ENCODE measurements around the gene CD80. TPM values are rescaled to one million over a fixed set of nuclear protein-coding genes. Genes with fewer than 3 reads are reported as not detected.

Gene CD80
- total and polyA plus RNA-seq, 9 donors: 0.07 to 0.73 (median 0.26) TPM; not detected in 1

DNA sequence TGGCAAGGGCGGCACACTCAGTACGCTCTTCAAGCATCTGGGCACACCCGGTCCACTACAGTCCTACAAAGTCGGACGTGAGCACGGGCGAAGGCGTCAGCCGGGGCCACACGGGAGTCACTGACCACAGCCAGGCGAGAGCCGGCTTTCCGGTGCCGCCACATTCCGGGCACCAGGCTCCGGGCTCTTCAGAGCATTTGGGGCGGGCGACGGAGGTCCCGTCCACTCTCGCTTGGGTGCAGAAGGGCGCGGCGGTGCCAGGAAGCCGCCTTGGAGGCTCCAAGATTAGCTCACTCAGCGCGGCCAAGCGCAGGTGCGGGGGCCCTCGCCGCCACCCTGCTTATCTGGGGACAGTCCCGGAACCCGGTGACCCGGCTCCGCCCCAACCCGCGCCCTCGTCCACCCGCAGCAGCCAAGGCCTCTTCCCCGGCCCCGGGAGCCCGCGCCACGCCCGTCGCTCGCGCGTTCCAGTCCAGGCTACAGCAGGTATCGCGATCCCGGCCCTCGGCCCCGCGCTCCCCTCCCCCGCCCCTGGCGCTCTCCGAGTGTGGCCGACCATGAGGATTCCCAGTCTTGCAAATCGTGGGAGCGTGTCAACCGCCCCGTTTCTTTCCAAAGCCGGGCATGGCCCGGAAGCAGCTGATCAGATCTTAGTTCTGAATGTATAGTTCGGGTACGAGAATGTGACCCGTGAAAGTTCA, 20.1 kb upstream of the CD80 start, which contains the start of gene ADPRH:
Gene ADPRH, plus strand, starts transcription at position 127 of the 701 bp plus-strand sequence. CDS start 2,678 bp downstream, outside the sequence.
- no peaks in the 10 kb centered on the region for H3K27me3 ChIP-seq
- H3K36me3 ChIP-seq: no peaks in the 10 kb centered on the region
- peak; percentile 71 to 88 (median 76) for DNase-seq
- H3K4me3 ChIP-seq: peak within 1 kb of the TSS; percentile 69
- TF ChIP-seq, protein P1, sequence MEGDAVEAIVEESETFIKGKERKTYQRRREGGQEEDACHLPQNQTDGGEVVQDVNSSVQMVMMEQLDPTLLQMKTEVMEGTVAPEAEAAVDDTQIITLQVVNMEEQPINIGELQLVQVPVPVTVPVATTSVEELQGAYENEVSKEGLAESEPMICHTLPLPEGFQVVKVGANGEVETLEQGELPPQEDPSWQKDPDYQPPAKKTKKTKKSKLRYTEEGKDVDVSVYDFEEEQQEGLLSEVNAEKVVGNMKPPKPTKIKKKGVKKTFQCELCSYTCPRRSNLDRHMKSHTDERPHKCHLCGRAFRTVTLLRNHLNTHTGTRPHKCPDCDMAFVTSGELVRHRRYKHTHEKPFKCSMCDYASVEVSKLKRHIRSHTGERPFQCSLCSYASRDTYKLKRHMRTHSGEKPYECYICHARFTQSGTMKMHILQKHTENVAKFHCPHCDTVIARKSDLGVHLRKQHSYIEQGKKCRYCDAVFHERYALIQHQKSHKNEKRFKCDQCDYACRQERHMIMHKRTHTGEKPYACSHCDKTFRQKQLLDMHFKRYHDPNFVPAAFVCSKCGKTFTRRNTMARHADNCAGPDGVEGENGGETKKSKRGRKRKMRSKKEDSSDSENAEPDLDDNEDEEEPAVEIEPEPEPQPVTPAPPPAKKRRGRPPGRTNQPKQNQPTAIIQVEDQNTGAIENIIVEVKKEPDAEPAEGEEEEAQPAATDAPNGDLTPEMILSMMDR (IDR thresholded peaks at IDR 0.05): no peak
- no peak for TF ChIP-seq POLR2A (IDR thresholded peaks at IDR 0.05)
- no peaks in the 10 kb centered on the region for H3K4me1 ChIP-seq (ENCODE audit: insufficient read depth)
- WGBS, 3 donors: 1 to 2% (median 1%) methylated on average over 53 to 68 of the region's 68 CpGs
- intact Hi-C loops (cut with DNase I): loop anchor here in 1 of 4 donors (10.0 kb wide), 1 partner anchor 95 kb away; the partner anchor contains the start of gene COX17
- H3K9me3 ChIP-seq: no peaks in the 10 kb centered on the region
- peak within 1 kb of the TSS; percentile 55 to 70 for H3K27ac ChIP-seq

DNA sequence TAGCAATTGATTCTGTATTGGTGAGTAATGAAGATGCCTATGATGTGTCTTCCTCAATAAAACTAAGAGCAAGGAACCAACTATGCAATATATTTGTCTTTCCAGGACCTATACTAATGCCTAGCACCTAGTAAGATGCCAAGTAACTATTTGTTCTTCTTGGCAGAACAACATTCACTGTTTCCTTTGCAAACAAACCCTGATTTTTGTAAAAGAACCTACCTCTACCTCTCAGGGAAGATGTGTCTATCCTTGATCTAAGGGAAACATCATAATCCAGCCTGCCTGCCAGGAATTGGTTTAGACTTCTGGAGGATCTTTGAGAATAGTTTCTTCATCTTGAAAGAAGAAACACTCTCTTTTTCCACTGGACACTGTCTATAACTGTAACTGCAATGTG, 16.1 kb upstream of the CD80 start:
- H3K36me3 ChIP-seq: no peaks in the 10 kb centered on the region
- H3K4me1 ChIP-seq (ENCODE audit: insufficient read depth): no peaks in the 10 kb centered on the region
- TF ChIP-seq, protein P1 (IDR thresholded peaks at IDR 0.05): no peak
- TF ChIP-seq EP300 (IDR thresholded peaks at IDR 0.05) (no peak), POLR2A (IDR thresholded peaks at IDR 0.05) (no peak)
- H3K27me3 ChIP-seq: no peaks in the 10 kb centered on the region
- DNase-seq: no peak
- no peaks in the 10 kb centered on the region for H3K9me3 ChIP-seq
- H3K27ac ChIP-seq: no peak overlapping the region
- H3K4me3 ChIP-seq: no peak overlapping the region
- intact Hi-C loops (cut with DNase I): loop anchor here in 1 of 4 donors (10.0 kb wide), 1 partner anchor 99 kb away; the partner anchor contains the start of gene COX17

DNA sequence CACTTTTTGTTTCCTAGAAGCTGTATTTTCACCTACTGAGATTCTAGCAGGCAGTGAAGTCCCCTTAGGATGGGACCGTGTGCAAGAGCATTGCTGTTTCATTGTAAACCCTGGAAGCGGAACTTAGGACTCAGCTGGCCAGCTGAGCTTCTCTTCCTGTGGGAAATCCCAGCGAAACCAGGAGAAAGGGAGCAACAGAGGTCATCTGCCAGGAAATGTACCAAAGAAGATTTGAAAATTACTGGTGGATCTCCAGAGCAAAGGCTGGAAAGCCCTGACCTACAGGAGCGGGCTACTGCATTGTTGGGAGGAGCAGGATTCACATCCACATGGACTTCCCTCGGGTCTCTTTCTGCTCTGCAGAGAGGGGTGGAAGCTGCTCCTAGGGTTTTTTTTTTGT, 12.3 kb upstream of the CD80 start:
- Histone ChIP-seq H3K4me3 (no peak overlapping the region), H3K9me3 (no peaks in the 10 kb centered on the region), H3K27ac (no peak overlapping the region), H3K27me3 (no peaks in the 10 kb centered on the region), H3K4me1 (ENCODE audit: insufficient read depth) (no peaks in the 10 kb centered on the region), H3K36me3 (no peaks in the 10 kb centered on the region)
- WGBS, 3 donors: 47 to 78% (median 65%) methylated on average over 5 of the region's 5 CpGs
- intact Hi-C loops (cut with DNase I): loop anchor here in 1 of 4 donors (10.0 kb wide), 1 partner anchor 103 kb away; the partner anchor contains the start of gene COX17
- TF ChIP-seq, protein P1 (IDR thresholded peaks at IDR 0.05): no peak
- no peak for TF ChIP-seq EP300 (IDR thresholded peaks at IDR 0.05)
- no peak for TF ChIP-seq POLR2A (IDR thresholded peaks at IDR 0.05)
- DNase-seq: no peak

- Histone ChIP-seq H3K27ac (no peak overlapping the region), H3K4me3 (no peak overlapping the region), H3K36me3 (no peaks in the 10 kb centered on the region), H3K4me1 (ENCODE audit: insufficient read depth) (no peaks in the 10 kb centered on the region), H3K27me3 (no peaks in the 10 kb centered on the region), H3K9me3 (no peaks in the 10 kb centered on the region)
- 97 to 100% (median 100%) methylated on average over 1 of the region's 1 CpG for WGBS, 3 donors
- DNase-seq: no peak
- intact Hi-C loops (cut with DNase I): loop anchor here in 1 of 4 donors (10.0 kb wide), 1 partner anchor 104 kb away; the partner anchor contains the start of gene COX17
- TF ChIP-seq EP300 (IDR thresholded peaks at IDR 0.05): no peak
- no peak for TF ChIP-seq POLR2A (IDR thresholded peaks at IDR 0.05)
These were observed 11.8 kb upstream of the CD80 start for GRCh38 chr3:119571230-119571629.

DNA sequence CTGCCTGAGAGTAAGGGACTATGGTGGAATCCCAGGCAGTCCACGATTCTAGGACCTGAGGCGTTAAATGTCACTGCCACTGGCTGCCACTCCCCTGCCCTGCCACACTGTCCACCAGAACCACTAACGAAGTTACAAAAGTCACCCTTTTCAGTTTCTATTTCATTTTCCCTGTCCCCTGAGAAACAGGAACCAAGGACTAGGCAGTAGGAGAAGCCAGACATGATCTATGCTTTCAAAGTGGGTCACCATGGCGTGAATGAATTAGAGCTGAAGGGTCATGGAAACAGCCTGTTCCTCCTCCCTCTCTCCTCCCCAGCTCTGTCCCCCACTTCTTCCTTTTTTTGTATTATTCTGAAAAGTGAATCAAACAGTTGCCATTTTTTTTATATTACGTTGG, 10.8 kb upstream of the CD80 start:
- Histone ChIP-seq H3K36me3 (no peaks in the 10 kb centered on the region), H3K27ac (no peak overlapping the region), H3K9me3 (no peaks in the 10 kb centered on the region), H3K27me3 (no peaks in the 10 kb centered on the region), H3K4me3 (no peak overlapping the region), H3K4me1 (ENCODE audit: insufficient read depth) (no peaks in the 10 kb centered on the region)
- 71 to 82% (median 78%) methylated on average over 5 of the region's 5 CpGs for WGBS, 3 donors
- TF ChIP-seq POLR2A (IDR thresholded peaks at IDR 0.05) (no peak), EP300 (IDR thresholded peaks at IDR 0.05) (no peak)
- TF ChIP-seq, protein P1 (IDR thresholded peaks at IDR 0.05): no peak
- intact Hi-C loops (cut with DNase I): loop anchor here in 1 of 4 donors (10.0 kb wide), 1 partner anchor 105 kb away; the partner anchor contains the start of gene COX17
- DNase-seq: no peak

All from ovary (tissue), 9 donors.